Heart right ventricle (tissue), 16 donors: Measurements from ENCODE around the gene MATCAP1. TPM values are rescaled to one million over a fixed set of nuclear protein-coding genes. Genes with fewer than 3 reads are reported as not detected.

Experiments used
- ATAC-seq, 8 donors: fragments of 200-7000 bp; cut with Tn5 transposase; one replicate each; pipeline ENCODE4 v1.9.1; 2020; ENCODE audit warnings: mild to moderate bottlenecking in 8 of 8, moderate library complexity in 8 of 8, moderate number of reproducible peaks in 1 of 8
- DNase-seq, 2 donors: peaks; one replicate each; pipeline ENCODE4 v3.0.0-alpha.2; 2020
- H3K27ac ChIP-seq, 10 donors: fragments of 200-600 bp; sonication (generic) in 2 of 10; one replicate each; pipeline versions ENCODE4 v1.5.0 to v1.8.0; 2020 to 2022; ENCODE audit warnings: mild to moderate bottlenecking in 3 of 10
- H3K27me3 ChIP-seq, 7 donors: fragments of 200-600 bp; one replicate each; pipeline ENCODE4 v1.8.0; 2021 to 2022; ENCODE audit warnings: mild to moderate bottlenecking in 2 of 7
- H3K36me3 ChIP-seq, 9 donors: fragments of 200-600 bp; sonication (generic) in 1 of 9; one replicate each; pipeline versions ENCODE4 v1.5.0 to v1.8.0; 2020 to 2022; ENCODE audit warnings: mild to moderate bottlenecking in 2 of 9
- H3K4me1 ChIP-seq, 9 donors: fragments of 200-600 bp; sonication (generic) in 1 of 9; one replicate each; pipeline versions ENCODE4 v1.5.0 to v1.8.0; 2020 to 2022; ENCODE audit warnings: mild to moderate bottlenecking in 4 of 9
- H3K4me3 ChIP-seq, 10 donors: fragments of 200-600 bp; sonication (generic) in 2 of 10; one replicate each; pipeline versions ENCODE4 v1.5.0 to v1.8.0; 2020 to 2022; ENCODE audit warnings: mild to moderate bottlenecking in 7 of 10, moderate library complexity in 2 of 10
- H3K9me3 ChIP-seq, 11 donors: fragments of 200-600 bp in 10 of 11; sonication (generic) in 2 of 11; one replicate each; pipeline versions ENCODE4 v1.5.0 to v1.8.0; 2013 to 2022; ENCODE audit warnings: mild to moderate bottlenecking in 2 of 11, control low read depth in 1 of 11, moderate library complexity in 1 of 11
- CTCF ChIP-seq, 9 donors: fragments of 200-600 bp; sonication (generic) in 2 of 9; IDR thresholded peaks; one replicate each; pipeline versions ENCODE4 v1.5.0 to v1.8.0; 2021 to 2022; ENCODE audit warnings: antibody characterized with exemption in 9 of 9, mild to moderate bottlenecking in 5 of 9, moderate library complexity in 1 of 9
- WGBS, 2 donors: extraction: QIAGEN DNeasy Blood & Tissue Kit; methylation state at CpG; one replicate each; pipeline ENCODE4 v1.1.7; 2013; ENCODE audit warnings: inconsistent platforms in 1 of 2; 5-methylcytosine and 5-hydroxymethylcytosine counted together
- intact Hi-C, 10 donors: fragments of 100-400 bp; cut with DNase I; formaldehyde crosslinking; loops; one replicate each; pipeline versions ENCODE4 v1.11.1 to v1.14.2; 2022
- polyA plus RNA-seq, 2 donors: library from polyadenylated mRNA; stranded (reverse); fragments of 200-250 nt; gene quantifications; one replicate each; pipeline ENCODE4 v1.2.3, GENCODE V29; 2013
- total RNA-seq, 10 donors: library from RNA; stranded (reverse); fragmentation: NEBNext Ultra II Directional in 3 of 10; extraction: Animal tissue kit (Norgen Biotek cat#: 25700) in 3 of 10; gene quantifications; one replicate each; pipeline versions ENCODE4 v1.2.1 to v1.2.4, GENCODE V29; 2021 to 2023
- donor health status: Arrhythmogenic right ventricular cardiomyopathy.
- donor health status: ischemic (EF 13 %, LVEDD 7.1; RV severe dilation, severe dysfunction).
- donor health status: healthy with polysubstance abuse.
- donor health status: DM: no; HTN: yes; CAD: no.
- donor health status: DM: no; HTN: no; CAD: no.
- donor health status: ischemic (EF 25% LVEDD 6.9; RV normal size, moderate dysfunction).
- donor health status: ischemic (EF 25% LVEDD 5.7; RV mildly dilated, moderate dysfunction).
- donor health status: healthy.
- donor health status: DM: yes; HTN: yes; CAD: no.
- donor health status: Ischemic cardiomyopathy.
- donor health status: ischemic (EF 35%, LVEDD 5.7; RV mildly dilated, moderate dysfunction).
- donor health status: nonischemic (EF 11% LVEDD 7.7; RV severe dilation, severe dysfunction).
- donor health status: DM: yes; HTN: yes; CAD: no.
- donor health status: PGD.
- donor health status: ischemic (EF 29% LVEDD 5.4; RV normal size, mild dysfunction).
- donor health status: nonischemic (EF 23%, LVEDD 6.1; RV moderate dilation, normal function).

MATCAP1 gene
- total and polyA plus RNA-seq, 12 donors = 8.0 to 30.9 (median 13.1) TPM

GRCh38 chr16:67228905-67229304, 45.1 kb upstream of the MATCAP1 start:
- 82 to 88% methylated on average over 9 of the region's 9 CpGs for WGBS, 2 donors
- Histone ChIP-seq H3K27ac (no peak overlapping the region), H3K9me3 (no peaks in the 10 kb centered on the region), H3K27me3 (no peaks in the 10 kb centered on the region), H3K4me3 (no peak overlapping the region), H3K36me3 (peaks cover under 1 to 61% (median 40%) of the 10 kb centered on the region in 9 donors), H3K4me1 (peaks cover 5 to 33% (median 25%) of the 10 kb centered on the region in 9 donors)
- DNase-seq (no peak), ATAC-seq (no peak)
- no peak for TF ChIP-seq CTCF (IDR thresholded peaks at IDR 0.05)
- intact Hi-C loops = loop anchor here in 2 of 10 donors (5.0 kb wide), 1 partner anchor 37 kb away; the partner anchor contains the start of genes E2F4 (in 2 of the 2) and EXOC3L1 (in 2 of the 2)

- no peaks in the 10 kb centered on the region for H3K27me3 ChIP-seq
- peak overlapping the region in 8 of 10 donors; percentile 70 to 99 (median 91) for H3K4me3 ChIP-seq
- intact Hi-C loops = loop anchor here in 2 of 10 donors (5.0 kb wide), 1 partner anchor 36 kb away; the partner anchor contains the start of genes E2F4 (in 2 of the 2) and EXOC3L1 (in 2 of the 2)
- H3K9me3 ChIP-seq = no peaks in the 10 kb centered on the region
- H3K4me1 ChIP-seq = peaks cover 5 to 34% (median 27%) of the 10 kb centered on the region in 9 donors
- ATAC-seq (no peak), DNase-seq (no peak)
- no peak for TF ChIP-seq CTCF (IDR thresholded peaks at IDR 0.05)
- 88 to 90% methylated on average over 9 of the region's 9 CpGs for WGBS, 2 donors
- peak overlapping the region in 1 of 10 donors; percentile 90 for H3K27ac ChIP-seq
- peaks cover 0 to 54% (median 36%) of the 10 kb centered on the region in 9 donors for H3K36me3 ChIP-seq
These were observed 44.4 kb upstream of the MATCAP1 start for GRCh38 chr16:67228034-67228785.

- Histone ChIP-seq H3K9me3 (no peaks in the 10 kb centered on the region), H3K27ac (peak overlapping the region in 9 of 10 donors; percentile 65 to 93 (median 90)), H3K36me3 (peaks cover 0 to 49% (median 36%) of the 10 kb centered on the region in 9 donors), H3K27me3 (no peaks in the 10 kb centered on the region), H3K4me1 (peaks cover 5 to 39% (median 29%) of the 10 kb centered on the region in 9 donors), H3K4me3 (peak overlapping the region; percentile 70 to 99 (median 92))
- no peak for TF ChIP-seq CTCF (IDR thresholded peaks at IDR 0.05)
- ATAC-seq (no peak), DNase-seq (no peak)
- intact Hi-C loops = loop anchor here in 3 of 10 donors (2.0 to 5.0 kb wide), 3 partner anchors 19 to 37 kb away; partner anchors contain the start of genes EXOC3L1 (in 3 of the 3), E2F4 (in 2 of the 3) and FHOD1 (in 1 of the 3)
- WGBS, 2 donors = 12 to 14% methylated on average over 12 of the region's 12 CpGs
These were observed 43.8 kb upstream of the MATCAP1 start for GRCh38 chr16:67227567-67227921.

GRCh38 chr16:67226804-67227566, 43.2 kb upstream of the MATCAP1 start, which contains the start of gene TMEM208:
Gene TMEM208 (plus strand): TSS chr16:67227130. CDS start chr16:67227219, 89 bp downstream.
- peak in 4 of 9 donors; percentile 20 to 42 (median 31) for TF ChIP-seq CTCF (IDR thresholded peaks at IDR 0.05)
- 0% methylated on average over 46 of the region's 46 CpGs for WGBS, 2 donors
- intact Hi-C loops = loop anchor here in 3 of 10 donors (2.0 to 5.0 kb wide), 3 partner anchors 20 to 36 kb away; partner anchors contain the start of genes EXOC3L1 (in 3 of the 3), E2F4 (in 2 of the 3) and FHOD1 (in 1 of the 3)
- ATAC-seq = peak; percentile 94 to 98 (median 97)
- Histone ChIP-seq H3K4me3 (peak within 1 kb of the TSS; percentile 70 to 99 (median 92)), H3K36me3 (peaks cover 0 to 43% (median 35%) of the 10 kb centered on the region in 9 donors), H3K4me1 (peaks cover 5 to 39% (median 29%) of the 10 kb centered on the region in 9 donors), H3K27ac (peak within 1 kb of the TSS; percentile 59 to 93 (median 88)), H3K27me3 (no peaks in the 10 kb centered on the region), H3K9me3 (no peaks in the 10 kb centered on the region)
- peak; percentile 97 to 98 for DNase-seq
